Measurements from ENCODE around the gene SPRR2D.
"Not testable (repeated sequence)": the region's sequence is repeated elsewhere in the genome, so short reads cannot be mapped to it uniquely, and the experiment has no call there.

The SPRR2D gene

GRCh38 chr1:153011235-153011758 is 29.6 kb downstream of the SPRR2D start:
- not testable (repeated sequence) for DNase-seq (ENCODE audit: low read depth in 2 of 2)

- no peak for DNase-seq (ENCODE audit: low read depth in 2 of 2)
Measured at GRCh38 chr1:153001382-153001781, 39.5 kb downstream of the SPRR2D start, which contains the start of gene SPRR3. Gene SPRR3, plus strand, starts transcription at chr1:153001749. Its CDS starts 1,272 bp downstream, at chr1:153003021.

- no peak for DNase-seq (ENCODE audit: low read depth in 2 of 2)
Measured at GRCh38 chr1:153000294-153000693, 40.6 kb downstream of the SPRR2D start.

GRCh38 chr1:152999818-153000217 is 41.1 kb downstream of the SPRR2D start:
- no peak for DNase-seq (ENCODE audit: low read depth in 2 of 2)

GRCh38 chr1:152998476-152998875 is 42.4 kb downstream of the SPRR2D start:
- DNase-seq (ENCODE audit: low read depth in 2 of 2): no peak

- DNase-seq (ENCODE audit: low read depth in 2 of 2): no peak
Measured at GRCh38 chr1:152997901-152998300, 43.0 kb downstream of the SPRR2D start.

GRCh38 chr1:152996633-152997400 is 44.1 kb downstream of the SPRR2D start:
- DNase-seq (ENCODE audit: low read depth in 2 of 2): no peak

- DNase-seq (ENCODE audit: low read depth in 2 of 2): no peak
Measured at GRCh38 chr1:152995842-152996241, 45.1 kb downstream of the SPRR2D start.

- DNase-seq (ENCODE audit: low read depth in 2 of 2): no peak
Measured at GRCh38 chr1:152993186-152993585, 47.7 kb downstream of the SPRR2D start.
